ENCODE results near the gene CCL1. TPM values are rescaled to one million over a fixed set of nuclear protein-coding genes. Genes with fewer than 3 reads are reported as not detected.

CCL1 gene
- total and polyA plus RNA-seq, 2 experiments from 2014 or later = not detected

- no peak for TF ChIP-seq ZNF462 (CRISPR knock-in tag; IDR thresholded peaks at IDR 0.05)
- TF ChIP-seq EZH2phosphoT487 (IDR thresholded peaks at IDR 0.05; ENCODE audit: unreplicated experiment) = no peak
- no peak for TF ChIP-seq ZNF331 (CRISPR knock-in tag; IDR thresholded peaks at IDR 0.05; ENCODE audit: low read depth)
- TF ChIP-seq EZH2 (IDR thresholded peaks at IDR 0.05; ENCODE audit: low read depth, unreplicated experiment) = no peak
Observed at GRCh38 chr17:34383216-34383615, 20.2 kb upstream of the CCL1 start (continued).

GRCh38 chr17:34382621-34383124 lies 19.6 kb upstream of the CCL1 start:
- Mint-ChIP-seq H3K27ac (no peak overlapping the region), H3K4me3 (no peak overlapping the region), H3K4me1 (peaks cover 5% of the 10 kb centered on the region; the same call in 2 of the 3 replicates), H3K27me3 (ENCODE audit: insufficient read depth, low read depth, poor library complexity) (no peaks in the 10 kb centered on the region), H3K36me3 (ENCODE audit: low read depth) (no peaks in the 10 kb centered on the region), H3K9me3 (no peaks in the 10 kb centered on the region)
- H3K36me3 ChIP-seq (ENCODE audit: insufficient read depth) = no peaks in the 10 kb centered on the region
- no peaks in the 10 kb centered on the region for H3F3A ChIP-seq (replicated peaks; ENCODE audit: low read depth)
- H3K4me2 ChIP-seq = no peak overlapping the region
- no peaks in the 10 kb centered on the region for H3K27me3 ChIP-seq (ENCODE audit: insufficient read depth)
- no peaks in the 10 kb centered on the region for H3K79me2 ChIP-seq (replicated peaks; ENCODE audit: insufficient read depth)
- no peak overlapping the region for H3K27ac ChIP-seq (ENCODE audit: low read depth)
- H3K4me3 ChIP-seq = no peak overlapping the region
- H3K4me1 ChIP-seq (ENCODE audit: insufficient read depth) = peaks cover 3% of the 10 kb centered on the region; the same call in 1 of the 2 replicates
- no peaks in the 10 kb centered on the region for H3K9me2 ChIP-seq (ENCODE audit: insufficient read depth)
- ATAC-seq = no peak
- DNase-seq (ENCODE audit: low spot score) = no peak
- no peak overlapping the region for H2AFZ ChIP-seq
- H4K20me1 ChIP-seq (replicated peaks; ENCODE audit: insufficient read depth) = no peaks in the 10 kb centered on the region
- TF ChIP-seq ZNF462 (CRISPR knock-in tag; IDR thresholded peaks at IDR 0.05) (no peak), CTCF (conservative IDR thresholded peaks at IDR 0.05; ENCODE audit: low read depth in 2 of 2) (no peak), ZNF331 (CRISPR knock-in tag; IDR thresholded peaks at IDR 0.05; ENCODE audit: low read depth) (no peak), EZH2phosphoT487 (IDR thresholded peaks at IDR 0.05; ENCODE audit: unreplicated experiment) (no peak), CREB1 (CRISPR knock-in tag; IDR thresholded peaks at IDR 0.05; ENCODE audit: low read depth) (no peak)
